GM19395 (cell line): ENCODE results near the gene SURF4.
"Not testable (repeated sequence)": the region's sequence is repeated elsewhere in the genome, so short reads cannot be mapped to it uniquely, and the experiment has no call there.

Experiments
- ATAC-seq: cut with Tn5 transposase; IDR thresholded peaks from one replicate; pipeline ENCODE4 v1.9.1; 2021; ENCODE audit warnings: mild to moderate bottlenecking, moderate library complexity; ENCODE audit not compliant: unreplicated experiment

Gene SURF4

DNA sequence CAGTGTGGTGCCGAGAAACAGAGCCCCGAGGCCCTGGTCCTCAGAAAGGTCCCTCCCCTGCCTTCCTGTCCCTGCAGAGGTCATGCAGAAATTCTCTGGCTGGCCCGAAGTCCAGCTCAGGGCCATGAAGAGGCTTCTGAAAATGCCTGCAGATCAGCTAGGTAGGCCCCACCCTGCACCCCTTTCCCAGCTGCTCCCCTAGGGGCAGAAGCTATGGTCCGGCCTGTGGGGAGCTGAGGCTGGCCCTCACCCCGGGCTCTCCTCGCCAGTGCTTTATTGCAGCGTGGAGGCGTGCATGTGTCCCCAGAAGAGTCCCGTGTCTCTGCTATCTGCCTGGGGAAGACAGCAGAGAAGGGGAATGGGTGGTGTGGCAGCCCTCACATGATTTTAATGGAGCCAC, 22.0 kb upstream of the SURF4 start:
- no peak for ATAC-seq

- ATAC-seq = no peak
Observed at GRCh38 chr9:133397370-133397769, 21.5 kb upstream of the SURF4 start.

DNA sequence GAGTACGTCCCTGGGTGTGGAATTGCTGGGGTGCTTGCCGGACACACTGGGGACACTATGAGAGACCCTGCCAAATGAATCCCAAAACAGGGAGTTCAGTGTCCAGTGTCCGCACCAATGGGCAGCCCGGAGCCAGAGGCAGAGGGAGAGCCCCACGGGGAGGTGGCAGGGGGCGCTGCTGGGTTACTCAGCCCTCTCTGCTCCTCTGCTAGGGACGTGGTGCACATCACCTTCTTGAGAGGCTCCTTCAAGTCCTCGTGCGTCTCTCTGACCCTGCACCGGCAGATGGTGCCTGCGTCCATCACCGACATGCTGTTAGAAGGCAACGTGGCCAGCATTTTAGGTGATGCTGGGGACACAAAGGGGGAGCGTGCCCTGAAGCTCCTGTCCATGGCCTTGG, 21.1 kb upstream of the SURF4 start:
- ATAC-seq = no peak

- no peak for ATAC-seq
Observed at GRCh38 chr9:133394687-133395271, 18.9 kb upstream of the SURF4 start.

GRCh38 chr9:133393399-133393798, 17.5 kb upstream of the SURF4 start:
- no peak for ATAC-seq

- ATAC-seq = not testable (repeated sequence)
Observed at GRCh38 chr9:133392308-133392707, 16.4 kb upstream of the SURF4 start.

DNA sequence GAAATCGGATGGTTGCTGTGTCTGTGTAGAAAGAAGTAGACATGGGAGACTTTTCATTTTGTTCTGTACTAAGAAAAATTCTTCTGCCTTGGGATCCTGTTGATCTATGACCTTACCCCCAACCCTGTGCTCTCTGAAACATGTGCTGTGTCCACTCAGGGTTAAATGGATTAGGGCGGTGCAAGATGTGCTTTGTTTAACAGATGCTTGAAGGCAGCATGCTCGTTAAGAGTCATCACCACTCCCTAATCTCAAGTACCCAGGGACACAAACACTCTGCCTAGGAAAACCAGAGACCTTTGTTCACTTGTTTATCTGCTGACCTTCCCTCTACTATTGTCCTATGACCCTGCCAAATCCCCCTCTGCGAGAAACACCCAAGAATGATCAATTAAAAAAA, 15.6 kb upstream of the SURF4 start:
- not testable (repeated sequence) for ATAC-seq

DNA sequence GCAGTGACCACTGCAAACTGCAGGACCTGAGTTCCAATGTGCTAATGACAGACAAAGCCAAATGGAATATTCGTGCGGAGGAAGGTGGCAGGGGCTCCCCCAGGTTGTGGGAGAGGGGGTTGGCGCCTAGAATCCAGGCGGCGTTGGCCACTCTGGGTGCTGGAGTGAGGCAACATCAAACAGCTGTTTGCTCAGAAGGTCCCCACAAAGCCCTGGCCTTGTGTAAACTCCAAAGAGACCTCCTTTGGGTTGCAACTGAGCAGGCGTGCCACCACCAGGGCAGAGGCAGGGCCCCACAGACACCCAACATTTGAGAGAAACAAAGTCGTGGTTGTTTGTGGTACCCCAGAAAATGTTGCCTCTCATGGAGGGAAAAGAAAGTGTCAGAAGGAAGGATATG, 14.9 kb upstream of the SURF4 start:
- ATAC-seq = no peak

DNA sequence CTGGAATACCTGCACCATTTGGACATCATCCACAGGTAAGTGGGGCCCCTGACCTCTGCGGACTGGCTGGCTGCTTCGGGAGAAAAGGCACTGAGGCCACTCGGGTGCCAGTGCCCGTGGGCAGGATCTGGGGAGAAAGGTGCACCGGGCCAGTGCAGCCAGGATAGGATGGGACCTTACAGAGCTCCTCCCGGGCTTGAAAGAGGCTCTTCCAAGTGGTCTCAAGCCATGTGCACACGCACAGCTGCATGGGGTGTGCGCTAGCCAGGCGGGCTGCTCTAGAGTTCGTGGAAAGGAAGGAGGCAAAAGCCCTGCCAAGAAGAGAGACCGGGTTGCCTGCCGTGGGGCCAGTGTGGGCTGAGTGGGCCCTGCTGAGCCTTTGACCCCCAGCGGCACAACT, 13.7 kb upstream of the SURF4 start:
- no peak for ATAC-seq

- ATAC-seq = no peak
Observed at GRCh38 chr9:133389025-133389557, 13.2 kb upstream of the SURF4 start.

- no peak for ATAC-seq
Observed at GRCh38 chr9:133387680-133388079, 11.8 kb upstream of the SURF4 start.

- no peak for ATAC-seq
Observed at GRCh38 chr9:133386338-133386737, 10.5 kb upstream of the SURF4 start.

GRCh38 chr9:133385452-133385851, 9.6 kb upstream of the SURF4 start:
- ATAC-seq = no peak

DNA sequence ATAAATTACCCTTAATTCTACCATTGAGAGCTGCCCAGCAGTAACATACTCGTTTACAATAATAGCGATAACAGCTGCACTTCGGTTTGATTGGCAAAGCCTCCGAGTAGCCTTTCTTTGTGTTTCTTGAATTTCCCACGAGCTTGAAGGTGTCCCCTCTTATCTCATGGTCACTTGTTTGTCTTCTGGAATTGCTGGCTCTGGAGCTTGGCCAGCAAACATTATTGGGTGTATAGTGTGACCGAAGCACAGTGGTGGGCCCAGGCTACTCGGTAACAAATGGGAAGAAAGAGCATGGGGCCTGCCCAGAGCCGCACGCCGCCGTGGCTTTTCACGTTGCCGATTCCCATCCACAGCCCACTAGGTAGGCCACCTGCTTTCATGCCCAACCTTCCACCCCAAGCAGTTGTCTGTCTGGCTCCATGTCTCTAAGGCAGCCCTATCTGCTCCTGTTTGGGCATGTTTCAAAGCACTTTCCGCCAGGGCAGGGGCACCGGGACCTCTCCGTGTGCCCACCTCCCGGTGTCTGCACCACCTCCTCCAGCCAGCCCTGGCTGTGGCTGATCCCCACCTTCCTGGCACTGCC, 9.0 kb upstream of the SURF4 start:
- ATAC-seq = no peak

- no peak for ATAC-seq
Observed at GRCh38 chr9:133383438-133383837, 7.6 kb upstream of the SURF4 start.

GRCh38 chr9:133382507-133383141, 6.8 kb upstream of the SURF4 start:
- no peak for ATAC-seq

DNA sequence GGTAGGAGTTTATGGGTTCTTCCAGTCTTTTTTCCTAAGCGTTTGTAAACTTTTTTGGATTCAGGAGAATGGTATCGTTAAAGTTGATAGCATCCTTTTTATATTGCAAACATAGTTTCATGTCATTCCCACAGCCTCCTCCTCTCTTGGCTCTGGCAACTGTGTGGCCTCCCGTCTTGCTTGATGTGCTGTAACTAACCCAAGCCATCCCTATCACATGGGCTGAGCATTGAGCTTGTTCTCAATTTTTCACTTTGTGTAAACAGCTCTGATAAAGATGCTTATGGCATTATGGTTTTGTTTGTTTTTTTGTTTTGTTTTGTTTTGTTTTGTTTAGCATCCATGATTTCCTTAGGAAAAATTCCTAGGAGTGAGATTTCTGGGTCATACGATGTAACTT, 4.9 kb upstream of the SURF4 start:
- no peak for ATAC-seq

- ATAC-seq = no peak
Observed at GRCh38 chr9:133379153-133380086, 3.6 kb upstream of the SURF4 start.

GRCh38 chr9:133378408-133378962, 2.6 kb upstream of the SURF4 start:
- no peak for ATAC-seq

- ATAC-seq = no peak
Observed at GRCh38 chr9:133377721-133378216, 1.9 kb upstream of the SURF4 start.

GRCh38 chr9:133377280-133377679, 1.4 kb upstream of the SURF4 start:
- not testable (repeated sequence) for ATAC-seq
